T47D (cell line): ENCODE results near the gene GIPC3.
"Not testable (repeated sequence)": the region's sequence is repeated elsewhere in the genome, so short reads cannot be mapped to it uniquely, and the experiment has no call there.

ENCODE experiments used
- DNase-seq, 2 experiments: peaks; one replicate each; pipeline versions ENCODE4 v3.0.0 to v3.0.0-alpha.2; 2011 to 2012; ENCODE audit warnings: low read depth in 1 of 2, low spot score in 1 of 2
- JUND ChIP-seq: IDR thresholded peaks from 2 replicates; pipeline ENCODE4 v1.6.1; 2012; ENCODE audit warnings: low read depth
- in situ Hi-C: cut with HindIII; loops from 2 replicates; pipeline ENCODE4 v1.10.0; 2016; ENCODE audit warnings: low sequenced_read_pairs, low pct_unique_long_range_greater_than_20kb

The GIPC3 gene

GRCh38 chr19:3626473-3627350, 41.4 kb downstream of the GIPC3 start, which contains the start of gene CACTIN:
CACTIN (minus strand) TSS chr19:3626790; CDS start chr19:3626762, 28 bp downstream.
- peak; percentile 98 to 99 for DNase-seq
- TF ChIP-seq JUND: no peak
- in situ Hi-C loops: no loop called here

- TF ChIP-seq JUND: no peak
- DNase-seq: no peak
- in situ Hi-C loops: no loop called here
These were observed 42.1 kb downstream of the GIPC3 start for GRCh38 chr19:3627351-3627723.

- in situ Hi-C loops, DNase-seq: not testable (repeated sequence)
These were observed 43.5 kb downstream of the GIPC3 start for GRCh38 chr19:3628766-3629165.

GRCh38 chr19:3631053-3631861, 46.0 kb downstream of the GIPC3 start:
- TF ChIP-seq JUND: no peak
- in situ Hi-C loops: no loop called here
- DNase-seq: no peak

- DNase-seq: no peak
- in situ Hi-C loops: no loop called here
- TF ChIP-seq JUND: no peak
These were observed 46.8 kb downstream of the GIPC3 start for GRCh38 chr19:3632098-3632497.

- no peak for TF ChIP-seq JUND
- DNase-seq: no peak
- in situ Hi-C loops: no loop called here
These were observed 47.7 kb downstream of the GIPC3 start for GRCh38 chr19:3632739-3633558.

- DNase-seq: no peak
- in situ Hi-C loops: no loop called here
- TF ChIP-seq JUND: no peak
These were observed 48.3 kb downstream of the GIPC3 start for GRCh38 chr19:3633559-3633988.

- DNase-seq: no peak
- in situ Hi-C loops: no loop called here
- no peak for TF ChIP-seq JUND
These were observed 49.3 kb downstream of the GIPC3 start for GRCh38 chr19:3634496-3635045.

GRCh38 chr19:3636506-3636905, 51.2 kb downstream of the GIPC3 start:
- in situ Hi-C loops: no loop called here
- TF ChIP-seq JUND: no peak
- DNase-seq: no peak

- no peak for DNase-seq
- in situ Hi-C loops: no loop called here
These were observed 51.7 kb downstream of the GIPC3 start for GRCh38 chr19:3636962-3637361.

GRCh38 chr19:3637621-3638020, 52.3 kb downstream of the GIPC3 start:
- no peak for TF ChIP-seq JUND

More at GRCh38 chr19:3636962-3637361, 51.7 kb downstream of the GIPC3 start:
- no peak for TF ChIP-seq JUND

More at GRCh38 chr19:3637621-3638020, 52.3 kb downstream of the GIPC3 start:
- DNase-seq: no peak
- in situ Hi-C loops: no loop called here
